ENCODE measurements around the gene NIN.

The NIN gene

GRCh38 chr14:50675597-50675996 is 155.4 kb downstream of the NIN start:
- Mint-ChIP-seq H3K27ac (no peak overlapping the region), H3K4me3 (no peak overlapping the region), H3K27me3 (no peaks in the 10 kb centered on the region), H3K4me1 (ENCODE audit: low read depth in 2 of 2) (peaks cover 0 to 4% of the 10 kb centered on the region in 2 donors), H3K36me3 (ENCODE audit: insufficient read depth) (no peaks in the 10 kb centered on the region), H3K9me3 (no peaks in the 10 kb centered on the region)
- ATAC-seq (replicated peaks), result no peak
- no peak for DNase-seq

GRCh38 chr14:50670866-50671256 is 160.1 kb downstream of the NIN start:
- no peaks in the 10 kb centered on the region for H3K9me3 Mint-ChIP-seq
- H3K27ac Mint-ChIP-seq, result no peak overlapping the region
- no peak for ATAC-seq (replicated peaks)
- DNase-seq, result no peak
- no peaks in the 10 kb centered on the region for H3K27me3 Mint-ChIP-seq
- no peak overlapping the region for H3K4me3 Mint-ChIP-seq
- H3K36me3 Mint-ChIP-seq (ENCODE audit: insufficient read depth), result no peaks in the 10 kb centered on the region
- H3K4me1 Mint-ChIP-seq (ENCODE audit: low read depth in 2 of 2), result peaks cover 3 to 15% of the 10 kb centered on the region in 2 donors

- no peak overlapping the region for H3K27ac Mint-ChIP-seq
Observed at GRCh38 chr14:50670196-50670865, 160.6 kb downstream of the NIN start.

More at GRCh38 chr14:50670196-50670865, 160.6 kb downstream of the NIN start:
- no peaks in the 10 kb centered on the region for H3K9me3 Mint-ChIP-seq
- ATAC-seq (replicated peaks) (no peak), DNase-seq (no peak)
- no peaks in the 10 kb centered on the region for H3K27me3 Mint-ChIP-seq
- H3K4me1 Mint-ChIP-seq (ENCODE audit: low read depth in 2 of 2), result peaks cover 3 to 15% of the 10 kb centered on the region in 2 donors
- H3K4me3 Mint-ChIP-seq, result no peak overlapping the region
- H3K36me3 Mint-ChIP-seq (ENCODE audit: insufficient read depth), result no peaks in the 10 kb centered on the region

All from effector memory CD8-positive, alpha-beta T cell (primary cell).